PC-3 (cell line): ENCODE results near the gene TTC19.

Experiments
- EZH2 ChIP-seq: fragments of 300-600 bp; sonication (generic); IDR thresholded peaks from one replicate; pipeline ENCODE4 v1.6.1; 2017; ENCODE audit warnings: antibody characterized with exemption, mild to moderate bottlenecking, low read length; ENCODE audit not compliant: unreplicated experiment
- TF ChIP-seq, protein P1 (sequence below): fragments of 300-600 bp; sonication (generic); conservative IDR thresholded peaks from 2 replicates; pipeline ENCODE4 v1.5.1; 2017; ENCODE audit warnings: antibody characterized with exemption, low read depth, mild to moderate bottlenecking, low read length

DNA sequence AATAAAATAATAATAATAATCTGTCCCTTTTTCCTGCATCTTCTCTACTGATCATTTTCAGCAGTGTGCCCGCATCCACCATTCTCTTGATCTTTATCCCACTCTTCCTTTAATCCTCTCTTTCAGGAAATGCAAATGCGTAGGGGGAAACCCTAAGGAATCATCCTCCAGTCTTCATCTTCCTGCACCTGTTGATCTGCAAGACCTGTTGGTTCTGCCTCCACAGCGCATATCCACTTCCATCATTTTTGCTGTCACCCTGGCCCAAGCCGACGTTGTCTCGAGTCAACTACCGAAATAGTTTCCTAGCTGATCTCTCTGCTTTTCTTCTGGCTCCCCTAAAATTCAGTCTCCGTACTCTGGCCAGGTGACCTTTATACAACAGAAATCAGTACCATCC is 30.2 kb upstream of the TTC19 start:
- no peak for TF ChIP-seq EZH2
- TF ChIP-seq, protein P1, sequence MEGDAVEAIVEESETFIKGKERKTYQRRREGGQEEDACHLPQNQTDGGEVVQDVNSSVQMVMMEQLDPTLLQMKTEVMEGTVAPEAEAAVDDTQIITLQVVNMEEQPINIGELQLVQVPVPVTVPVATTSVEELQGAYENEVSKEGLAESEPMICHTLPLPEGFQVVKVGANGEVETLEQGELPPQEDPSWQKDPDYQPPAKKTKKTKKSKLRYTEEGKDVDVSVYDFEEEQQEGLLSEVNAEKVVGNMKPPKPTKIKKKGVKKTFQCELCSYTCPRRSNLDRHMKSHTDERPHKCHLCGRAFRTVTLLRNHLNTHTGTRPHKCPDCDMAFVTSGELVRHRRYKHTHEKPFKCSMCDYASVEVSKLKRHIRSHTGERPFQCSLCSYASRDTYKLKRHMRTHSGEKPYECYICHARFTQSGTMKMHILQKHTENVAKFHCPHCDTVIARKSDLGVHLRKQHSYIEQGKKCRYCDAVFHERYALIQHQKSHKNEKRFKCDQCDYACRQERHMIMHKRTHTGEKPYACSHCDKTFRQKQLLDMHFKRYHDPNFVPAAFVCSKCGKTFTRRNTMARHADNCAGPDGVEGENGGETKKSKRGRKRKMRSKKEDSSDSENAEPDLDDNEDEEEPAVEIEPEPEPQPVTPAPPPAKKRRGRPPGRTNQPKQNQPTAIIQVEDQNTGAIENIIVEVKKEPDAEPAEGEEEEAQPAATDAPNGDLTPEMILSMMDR, result no peak
